HG03575 (cell line): ENCODE measurements around the gene TTLL5.
"Not testable (repeated sequence)": the region's sequence is repeated elsewhere in the genome, so short reads cannot be mapped to it uniquely, and the experiment has no call there.

Experiments
- ATAC-seq: cut with Tn5 transposase; IDR thresholded peaks from one replicate; pipeline ENCODE4 v1.9.1; 2021; ENCODE audit not compliant: unreplicated experiment, insufficient number of reproducible peaks, low FRiP score; ENCODE audit errors: extremely low read depth

Gene TTLL5

GRCh38 chr14:75910048-75910447, 249.0 kb downstream of the TTLL5 start:
- ATAC-seq, result no peak

- ATAC-seq, result no peak
Measured at GRCh38 chr14:75911883-75912282, 250.8 kb downstream of the TTLL5 start.

- no peak for ATAC-seq
Measured at GRCh38 chr14:75913183-75913582, 252.1 kb downstream of the TTLL5 start.

GRCh38 chr14:75915045-75915444, 254.0 kb downstream of the TTLL5 start:
- ATAC-seq, result no peak

GRCh38 chr14:75917322-75917945, 256.4 kb downstream of the TTLL5 start:
- ATAC-seq, result no peak

GRCh38 chr14:75917946-75918335, 256.9 kb downstream of the TTLL5 start:
- no peak for ATAC-seq

- ATAC-seq, result not testable (repeated sequence)
Measured at GRCh38 chr14:75920421-75920820, 259.4 kb downstream of the TTLL5 start.

GRCh38 chr14:75925141-75925840, 264.2 kb downstream of the TTLL5 start:
- not testable (repeated sequence) for ATAC-seq

GRCh38 chr14:75926431-75927115, 265.5 kb downstream of the TTLL5 start:
- no peak for ATAC-seq

- no peak for ATAC-seq
Measured at GRCh38 chr14:75927564-75928087, 266.6 kb downstream of the TTLL5 start.

GRCh38 chr14:75928690-75929181, 267.7 kb downstream of the TTLL5 start:
- no peak for ATAC-seq

GRCh38 chr14:75933712-75934296, 272.8 kb downstream of the TTLL5 start:
- no peak for ATAC-seq

- ATAC-seq, result no peak
Measured at GRCh38 chr14:75934998-75935628, 274.1 kb downstream of the TTLL5 start.

- no peak for ATAC-seq
Measured at GRCh38 chr14:75939200-75939599, 278.2 kb downstream of the TTLL5 start.

GRCh38 chr14:75941030-75941429, 280.0 kb downstream of the TTLL5 start:
- no peak for ATAC-seq

- no peak for ATAC-seq
Measured at GRCh38 chr14:75944607-75945241, 283.7 kb downstream of the TTLL5 start.

GRCh38 chr14:75946785-75947184, 285.7 kb downstream of the TTLL5 start:
- ATAC-seq, result no peak

- no peak for ATAC-seq
Measured at GRCh38 chr14:75952489-75952888, 291.4 kb downstream of the TTLL5 start.

- ATAC-seq, result no peak
Measured at GRCh38 chr14:75959031-75959430, 298.0 kb downstream of the TTLL5 start.
